Progenitor cell of endocrine pancreas (in vitro differentiated cells): Measurements from ENCODE around the gene OXCT1. TPM values are rescaled to one million over a fixed set of nuclear protein-coding genes. Genes with fewer than 3 reads are reported as not detected.

Experiments
- DNase-seq: peaks from one replicate; pipeline ENCODE4 v3.0.0; 2021; ENCODE audit warnings: low spot score; ENCODE audit not compliant: unreplicated experiment
- H3K27ac Mint-ChIP-seq: 2 replicates; pipeline ENCODE4 v1.8.0; 2021; ENCODE audit warnings: mild to moderate bottlenecking, moderate library complexity, mixed read lengths
- H3K27me3 Mint-ChIP-seq: 2 replicates; pipeline ENCODE4 v1.8.0; 2021; ENCODE audit warnings: mixed read lengths
- H3K36me3 Mint-ChIP-seq: 2 replicates; pipeline ENCODE4 v1.8.0; 2022; ENCODE audit warnings: mixed read lengths; ENCODE audit not compliant: insufficient read depth
- H3K4me1 Mint-ChIP-seq: 2 replicates; pipeline ENCODE4 v1.8.0; 2021; ENCODE audit warnings: low read depth, mixed read lengths
- H3K4me3 Mint-ChIP-seq: 2 replicates; pipeline ENCODE4 v1.8.0; 2021; ENCODE audit warnings: low read depth, mild to moderate bottlenecking, moderate library complexity, mixed read lengths
- H3K9me3 Mint-ChIP-seq: 2 replicates; pipeline ENCODE4 v1.8.0; 2021; ENCODE audit warnings: low read depth, mixed read lengths
- total RNA-seq: library from RNA; stranded (reverse); gene quantifications from 2 replicates; pipeline ENCODE4 v1.2.1, GENCODE V29; 2021
- TF ChIP-seq, protein P1 (sequence below): fragments of 200-600 bp; sonication (generic); IDR thresholded peaks from one replicate; pipeline ENCODE4 v1.5.0; 2021; ENCODE audit warnings: antibody characterized with exemption, mild to moderate bottlenecking; ENCODE audit not compliant: unreplicated experiment

The OXCT1 gene
- total RNA-seq, 1 donor from 2014 or later, result 19.9 TPM

DNA sequence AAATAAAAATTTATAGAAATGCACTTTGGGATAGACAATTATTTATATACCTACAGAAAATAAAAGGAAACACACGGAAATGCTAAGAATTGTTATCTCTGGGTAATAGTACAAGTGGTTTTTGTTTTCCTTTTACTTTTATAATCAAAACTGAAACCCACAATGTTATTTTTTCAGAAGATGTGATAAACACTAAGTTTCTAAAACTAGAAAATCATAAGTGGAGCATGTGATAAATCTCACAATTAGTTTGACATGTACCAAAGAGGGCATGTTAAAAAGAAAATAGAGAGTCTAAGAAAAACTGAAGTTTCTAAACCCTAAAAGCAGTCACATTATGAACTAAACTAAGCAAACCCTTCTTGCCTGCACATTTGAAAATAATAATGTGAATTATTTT is 61.1 kb downstream of the OXCT1 start:
- Mint-ChIP-seq H3K4me1 (no peaks in the 10 kb centered on the region), H3K27ac (no peak overlapping the region), H3K9me3 (no peaks in the 10 kb centered on the region), H3K36me3 (peaks cover 4% of the 10 kb centered on the region), H3K4me3 (no peak overlapping the region), H3K27me3 (no peaks in the 10 kb centered on the region)
- TF ChIP-seq, protein P1, sequence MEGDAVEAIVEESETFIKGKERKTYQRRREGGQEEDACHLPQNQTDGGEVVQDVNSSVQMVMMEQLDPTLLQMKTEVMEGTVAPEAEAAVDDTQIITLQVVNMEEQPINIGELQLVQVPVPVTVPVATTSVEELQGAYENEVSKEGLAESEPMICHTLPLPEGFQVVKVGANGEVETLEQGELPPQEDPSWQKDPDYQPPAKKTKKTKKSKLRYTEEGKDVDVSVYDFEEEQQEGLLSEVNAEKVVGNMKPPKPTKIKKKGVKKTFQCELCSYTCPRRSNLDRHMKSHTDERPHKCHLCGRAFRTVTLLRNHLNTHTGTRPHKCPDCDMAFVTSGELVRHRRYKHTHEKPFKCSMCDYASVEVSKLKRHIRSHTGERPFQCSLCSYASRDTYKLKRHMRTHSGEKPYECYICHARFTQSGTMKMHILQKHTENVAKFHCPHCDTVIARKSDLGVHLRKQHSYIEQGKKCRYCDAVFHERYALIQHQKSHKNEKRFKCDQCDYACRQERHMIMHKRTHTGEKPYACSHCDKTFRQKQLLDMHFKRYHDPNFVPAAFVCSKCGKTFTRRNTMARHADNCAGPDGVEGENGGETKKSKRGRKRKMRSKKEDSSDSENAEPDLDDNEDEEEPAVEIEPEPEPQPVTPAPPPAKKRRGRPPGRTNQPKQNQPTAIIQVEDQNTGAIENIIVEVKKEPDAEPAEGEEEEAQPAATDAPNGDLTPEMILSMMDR, result no peak
- no peak for DNase-seq

- DNase-seq, result no peak
- H3K4me1 Mint-ChIP-seq, result no peaks in the 10 kb centered on the region
- no peak overlapping the region for H3K27ac Mint-ChIP-seq
- H3K4me3 Mint-ChIP-seq, result no peak overlapping the region
- no peaks in the 10 kb centered on the region for H3K27me3 Mint-ChIP-seq
- H3K9me3 Mint-ChIP-seq, result no peaks in the 10 kb centered on the region
- peaks cover 8% of the 10 kb centered on the region for H3K36me3 Mint-ChIP-seq
- TF ChIP-seq, protein P1, result no peak
Measured at GRCh38 chr5:41808294-41808693, 61.9 kb downstream of the OXCT1 start.

- TF ChIP-seq, protein P1, result no peak
- Mint-ChIP-seq H3K36me3 (peaks cover 4% of the 10 kb centered on the region), H3K9me3 (no peaks in the 10 kb centered on the region), H3K27me3 (no peaks in the 10 kb centered on the region), H3K4me3 (no peak overlapping the region), H3K27ac (no peak overlapping the region), H3K4me1 (peaks cover 9% of the 10 kb centered on the region)
- DNase-seq, result no peak
Measured at GRCh38 chr5:41797662-41798061, 72.6 kb downstream of the OXCT1 start.

DNA sequence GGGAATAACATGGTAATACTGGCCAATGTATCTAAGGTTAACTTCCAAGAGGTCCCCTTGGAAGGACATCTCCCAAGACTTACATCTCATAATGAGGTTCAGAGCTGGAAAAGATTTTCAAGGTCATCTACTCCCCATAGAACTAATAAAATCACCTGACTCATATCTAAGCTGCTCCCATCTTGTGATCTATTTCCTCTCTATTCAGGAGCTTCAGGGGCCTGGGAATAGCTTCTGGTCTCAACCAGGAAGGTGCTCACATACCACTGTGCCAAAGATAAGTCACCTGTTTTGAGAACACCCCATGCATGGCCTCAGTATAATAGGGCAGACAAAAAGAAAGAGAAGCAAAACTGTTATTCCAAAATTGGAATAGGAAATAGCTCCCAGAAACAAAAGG is 74.2 kb downstream of the OXCT1 start:
- Mint-ChIP-seq H3K36me3 (peaks cover 8% of the 10 kb centered on the region), H3K27me3 (no peaks in the 10 kb centered on the region), H3K4me3 (no peak overlapping the region), H3K27ac (no peak overlapping the region), H3K9me3 (no peaks in the 10 kb centered on the region), H3K4me1 (peaks cover 9% of the 10 kb centered on the region)
- DNase-seq, result no peak
- TF ChIP-seq, protein P1, result no peak

- TF ChIP-seq, protein P1, result no peak
- Mint-ChIP-seq H3K36me3 (peaks cover 5% of the 10 kb centered on the region), H3K4me3 (no peak overlapping the region), H3K27ac (no peak overlapping the region), H3K9me3 (no peaks in the 10 kb centered on the region), H3K4me1 (peaks cover 11% of the 10 kb centered on the region), H3K27me3 (no peaks in the 10 kb centered on the region)
- no peak for DNase-seq
Measured at GRCh38 chr5:41795125-41795524, 75.1 kb downstream of the OXCT1 start.
